Right atrium auricular region (tissue), 2 donors: ENCODE measurements around the gene TMEM87B. TPM values are rescaled to one million over a fixed set of nuclear protein-coding genes. Genes with fewer than 3 reads are reported as not detected.

ENCODE experiments used
- DNase-seq: peaks from one replicate; pipeline ENCODE4 v3.0.0-alpha.2; 2019; ENCODE audit warnings: low spot score
- H3K27ac ChIP-seq, 2 donors: fragments of 200-600 bp; sonication (generic); 1 replicate in 1 of 2; 2 replicates in 1 of 2; pipeline ENCODE4 v1.5.1; 2016 to 2019
- H3K27me3 ChIP-seq, 2 donors: fragments of 200-600 bp; sonication (generic); one replicate each; pipeline versions ENCODE4 v1.5.1 to v1.6.0; 2017 to 2019
- H3K36me3 ChIP-seq: fragments of 200-600 bp; sonication (generic); one replicate; pipeline ENCODE4 v1.5.1; 2016
- H3K4me1 ChIP-seq, 2 donors: fragments of 200-600 bp; sonication (generic); one replicate each; pipeline versions ENCODE4 v1.5.1 to v1.6.0; 2017 to 2019
- H3K4me3 ChIP-seq, 2 donors: fragments of 200-600 bp; sonication (generic); 1 replicate in 1 of 2; 2 replicates in 1 of 2; pipeline ENCODE4 v1.5.1; 2017 to 2019; ENCODE audit warnings: mild to moderate bottlenecking in 1 of 2, moderate library complexity in 1 of 2
- H3K9me3 ChIP-seq, 2 donors: fragments of 200-600 bp; sonication (generic); one replicate each; pipeline ENCODE4 v1.5.1; 2019
- CTCF ChIP-seq, 2 donors: fragments of 200-600 bp; sonication (generic); IDR thresholded peaks; one replicate each; pipeline ENCODE4 v1.5.1; 2019; ENCODE audit warnings: antibody characterized with exemption in 2 of 2
- total RNA-seq, 2 donors: library from RNA; depleted of rRNA; stranded (reverse); fragments of >200 nt; gene quantifications; one replicate each; pipeline ENCODE4 v1.1.0, GENCODE V29; 2016

TMEM87B gene
- total RNA-seq: 1 to 10 TPM; 7.7 to 8.8 TPM

GRCh38 chr2:112054847-112055729 lies at the start of gene TMEM87B:
TSS of gene TMEM87B (plus strand) at chr2:112055269. CDS start at chr2:112055592, 323 bp downstream.
- H3K27ac ChIP-seq: peak within 1 kb of the TSS; percentile 96
- DNase-seq: peak; percentile 97
- H3K4me3 ChIP-seq: peak within 1 kb of the TSS; percentile 65 to 95
- no peaks in the 10 kb centered on the region for H3K27me3 ChIP-seq
- TF ChIP-seq CTCF (IDR thresholded peaks at IDR 0.05): no peak
- H3K9me3 ChIP-seq: no peaks in the 10 kb centered on the region
- peaks cover 0 to 32% of the 10 kb centered on the region in 2 donors for H3K4me1 ChIP-seq
- H3K36me3 ChIP-seq: peaks cover 6% of the 10 kb centered on the region

GRCh38 chr2:112005406-112006075 lies 49.5 kb upstream of the TMEM87B start:
- no peak for DNase-seq
- Histone ChIP-seq H3K27me3 (no peaks in the 10 kb centered on the region), H3K36me3 (peaks cover 28% of the 10 kb centered on the region), H3K4me3 (no peak overlapping the region), H3K4me1 (no peaks in the 10 kb centered on the region), H3K9me3 (no peaks in the 10 kb centered on the region), H3K27ac (no peak overlapping the region)
- TF ChIP-seq CTCF (IDR thresholded peaks at IDR 0.05): no peak

- no peaks in the 10 kb centered on the region for H3K27me3 ChIP-seq
- H3K27ac ChIP-seq: no peak overlapping the region
- DNase-seq: no peak
- no peaks in the 10 kb centered on the region for H3K9me3 ChIP-seq
- no peak for TF ChIP-seq CTCF (IDR thresholded peaks at IDR 0.05)
- no peak overlapping the region for H3K4me3 ChIP-seq
- H3K4me1 ChIP-seq: no peaks in the 10 kb centered on the region
- H3K36me3 ChIP-seq: peaks cover 33% of the 10 kb centered on the region
Measured at GRCh38 chr2:112006076-112006410, 49.0 kb upstream of the TMEM87B start.

- Histone ChIP-seq H3K9me3 (no peaks in the 10 kb centered on the region), H3K27ac (no peak overlapping the region), H3K4me3 (no peak overlapping the region), H3K4me1 (no peaks in the 10 kb centered on the region), H3K36me3 (peaks cover 40% of the 10 kb centered on the region), H3K27me3 (no peaks in the 10 kb centered on the region)
- no peak for TF ChIP-seq CTCF (IDR thresholded peaks at IDR 0.05)
- DNase-seq: no peak
Measured at GRCh38 chr2:112007493-112007892, 47.6 kb upstream of the TMEM87B start.

GRCh38 chr2:112008910-112009485 lies 46.1 kb upstream of the TMEM87B start:
- Histone ChIP-seq H3K27me3 (no peaks in the 10 kb centered on the region), H3K27ac (no peak overlapping the region), H3K9me3 (no peaks in the 10 kb centered on the region), H3K4me3 (no peak overlapping the region), H3K36me3 (peaks cover 41% of the 10 kb centered on the region), H3K4me1 (no peaks in the 10 kb centered on the region)
- DNase-seq: no peak
- no peak for TF ChIP-seq CTCF (IDR thresholded peaks at IDR 0.05)
